AG04449 (cell line): ENCODE results near the gene NOD2.

ENCODE experiments used
- CTCF ChIA-PET: fragments of 350-600 bp; formaldehyde crosslinking; extraction: SDS; loops from one replicate; lab custom pipeline; 2021; ENCODE audit warnings: antibody characterized with exemption; lab: Yijun Ruan, JAX
- POLR2A ChIA-PET: fragments of 400-600, 350-600 bp; formaldehyde crosslinking; extraction: SDS; loops from one replicate; lab custom pipeline; 2020; ENCODE audit warnings: antibody characterized with exemption, inconsistent platforms; lab: Yijun Ruan, JAX
- DNase-seq: peaks from one replicate; pipeline ENCODE4 v3.0.0-alpha.2; 2010; ENCODE audit warnings: low read depth, low spot score
- H3K4me3 ChIP-seq: 2 replicates; pipeline ENCODE4 v1.5.1; 2011; ENCODE audit warnings: low read depth, mild to moderate bottlenecking, control low read depth, low read length
- TF ChIP-seq, protein P1 (sequence below): IDR thresholded peaks from one replicate; pipeline ENCODE4 v1.5.1; 2011; ENCODE audit warnings: mild to moderate bottlenecking, moderate library complexity, low read length, control low read depth, inconsistent platforms; ENCODE audit not compliant: insufficient read depth; ENCODE audit errors: missing control alignments

NOD2 gene

DNA sequence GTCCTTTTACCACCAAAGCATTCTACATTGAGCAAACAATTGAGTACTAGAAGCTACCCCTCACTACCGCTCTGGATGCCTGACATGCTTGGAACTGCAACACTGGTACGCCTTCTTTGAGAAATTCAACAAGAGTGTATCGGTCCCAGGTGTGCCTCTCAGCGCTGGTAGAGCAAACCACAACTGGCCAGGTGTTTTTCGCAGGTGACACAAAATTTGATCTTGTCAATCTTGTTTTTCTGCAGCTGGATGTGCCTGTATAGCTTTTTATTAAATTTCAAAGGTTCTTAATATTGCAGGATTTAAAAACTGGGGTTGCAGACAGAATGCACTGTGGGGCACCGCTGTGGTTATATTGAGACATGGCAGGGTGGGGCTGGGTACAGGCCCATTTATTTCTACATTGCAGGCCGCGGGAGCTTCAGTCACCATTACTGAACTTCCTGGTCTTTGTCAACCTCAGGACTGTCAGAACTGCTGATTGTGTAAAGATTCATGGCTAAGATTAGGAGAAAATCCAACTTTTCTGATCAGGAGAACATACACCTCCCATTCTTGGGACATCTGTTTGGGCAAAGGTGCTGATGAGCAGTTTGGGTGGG is 7.8 kb upstream of the NOD2 start:
- CTCF ChIA-PET: interaction anchor here (0.6 to 1.7 kb wide), 3 partner anchors 14 to 121 kb away, joined by 3 to 7 read pairs (median 7); no protein-coding TSS in a partner anchor
- no peak for DNase-seq

DNA sequence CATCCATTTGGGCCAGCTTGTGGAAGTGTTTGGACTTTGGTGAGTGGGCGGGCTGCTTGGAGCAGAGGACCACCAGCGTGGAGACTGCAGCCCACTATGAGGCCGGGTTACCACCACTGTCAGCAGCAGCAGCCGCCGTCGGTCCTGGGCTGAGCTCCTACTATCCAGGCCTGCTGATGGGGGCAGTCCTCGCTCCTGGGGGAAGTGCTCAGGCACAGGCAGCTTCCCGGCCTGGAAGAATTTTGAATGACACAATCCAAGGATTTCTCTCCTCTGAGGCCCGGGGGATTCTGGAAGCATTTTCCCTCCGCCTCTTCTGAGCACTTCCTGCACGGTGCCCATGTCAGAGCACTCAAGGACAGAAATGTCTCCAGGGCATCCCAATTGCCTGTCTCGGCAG is 5.3 kb upstream of the NOD2 start:
- CTCF ChIA-PET: interaction anchor here (1.2 kb wide), 1 partner anchor 23 kb away, joined by 4 read pairs; no protein-coding TSS in a partner anchor
- TF ChIP-seq, protein P1, sequence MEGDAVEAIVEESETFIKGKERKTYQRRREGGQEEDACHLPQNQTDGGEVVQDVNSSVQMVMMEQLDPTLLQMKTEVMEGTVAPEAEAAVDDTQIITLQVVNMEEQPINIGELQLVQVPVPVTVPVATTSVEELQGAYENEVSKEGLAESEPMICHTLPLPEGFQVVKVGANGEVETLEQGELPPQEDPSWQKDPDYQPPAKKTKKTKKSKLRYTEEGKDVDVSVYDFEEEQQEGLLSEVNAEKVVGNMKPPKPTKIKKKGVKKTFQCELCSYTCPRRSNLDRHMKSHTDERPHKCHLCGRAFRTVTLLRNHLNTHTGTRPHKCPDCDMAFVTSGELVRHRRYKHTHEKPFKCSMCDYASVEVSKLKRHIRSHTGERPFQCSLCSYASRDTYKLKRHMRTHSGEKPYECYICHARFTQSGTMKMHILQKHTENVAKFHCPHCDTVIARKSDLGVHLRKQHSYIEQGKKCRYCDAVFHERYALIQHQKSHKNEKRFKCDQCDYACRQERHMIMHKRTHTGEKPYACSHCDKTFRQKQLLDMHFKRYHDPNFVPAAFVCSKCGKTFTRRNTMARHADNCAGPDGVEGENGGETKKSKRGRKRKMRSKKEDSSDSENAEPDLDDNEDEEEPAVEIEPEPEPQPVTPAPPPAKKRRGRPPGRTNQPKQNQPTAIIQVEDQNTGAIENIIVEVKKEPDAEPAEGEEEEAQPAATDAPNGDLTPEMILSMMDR: no peak
- DNase-seq: no peak
- H3K4me3 ChIP-seq: no peak overlapping the region
- POLR2A ChIA-PET: no interaction called here

More for the DNA sequence above, 7.8 kb upstream of the NOD2 start:
- TF ChIP-seq, protein P1: no peak
- no peak overlapping the region for H3K4me3 ChIP-seq
- POLR2A ChIA-PET: no interaction called here

DNA sequence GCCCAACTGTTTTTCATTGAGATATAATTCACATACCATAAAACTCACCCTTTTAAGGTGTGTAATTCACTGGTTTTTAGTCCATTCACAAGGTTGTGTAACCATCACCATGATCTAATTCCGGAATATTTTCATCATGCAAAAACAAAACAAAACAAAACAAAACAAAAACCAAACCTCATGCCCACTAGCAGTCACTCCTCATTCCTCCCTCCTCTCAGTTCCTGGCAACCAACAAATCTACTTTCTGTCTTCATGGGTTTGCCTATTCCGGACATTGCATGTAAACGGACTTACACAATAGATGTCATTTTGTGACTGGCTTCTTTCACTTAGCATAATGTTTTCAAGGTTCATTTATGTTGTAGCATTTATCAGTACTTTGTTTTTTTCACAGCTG is 4.5 kb upstream of the NOD2 start:
- H3K4me3 ChIP-seq: no peak overlapping the region
- DNase-seq: no peak
- TF ChIP-seq, protein P1: no peak
- ChIA-PET POLR2A (no interaction called here), CTCF (interaction anchor here (2.0 kb wide), 1 partner anchor 23 kb away, joined by 10 read pairs; no protein-coding TSS in a partner anchor)

DNA sequence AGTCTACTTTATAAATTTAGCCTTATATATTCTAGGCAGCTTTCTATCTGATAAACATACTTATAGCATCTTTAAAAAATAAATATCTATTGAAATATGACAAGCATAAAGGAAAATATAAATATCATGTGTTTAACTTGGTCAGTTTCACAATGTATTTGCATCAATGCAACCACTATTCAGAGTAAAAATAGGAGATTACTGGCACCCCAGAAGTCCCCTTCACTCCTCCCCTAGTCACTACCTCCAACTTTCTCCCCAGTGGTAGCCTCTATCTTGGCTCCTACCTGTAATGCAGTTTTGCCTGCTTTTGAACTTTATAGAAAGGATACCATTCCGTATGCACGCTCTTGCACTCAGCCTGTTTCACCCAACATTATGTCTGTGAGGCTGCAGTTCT is 3.2 kb upstream of the NOD2 start:
- ChIA-PET POLR2A (no interaction called here), CTCF (interaction anchor here (1.1 to 2.0 kb wide), 2 partner anchors 24 to 117 kb away, joined by 3 to 10 read pairs; no protein-coding TSS in a partner anchor)
- H3K4me3 ChIP-seq: no peak overlapping the region
- TF ChIP-seq, protein P1: no peak
- DNase-seq: no peak

DNA sequence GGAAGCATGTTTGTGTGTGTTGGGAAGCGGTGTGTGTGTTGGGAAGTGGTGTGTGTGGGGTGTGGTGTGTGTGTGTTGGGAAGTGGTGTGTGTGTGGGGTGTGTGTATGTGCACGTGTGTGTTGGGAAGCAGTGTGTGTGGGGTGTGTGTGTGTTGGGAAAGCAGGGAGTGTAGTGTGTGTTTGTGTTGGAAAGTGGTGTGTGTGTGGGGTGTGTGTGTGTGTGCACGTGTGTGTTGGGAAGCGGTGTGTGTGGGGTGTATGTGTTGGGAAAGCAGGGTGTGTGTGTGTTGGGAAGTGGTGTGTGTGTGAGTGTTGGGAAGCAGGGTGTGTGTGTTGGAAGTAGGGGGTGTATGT is 785 bp upstream of the NOD2 start:
- POLR2A ChIA-PET: no interaction called here
- no peak overlapping the region for H3K4me3 ChIP-seq
- TF ChIP-seq, protein P1: no peak
- no peak for DNase-seq
- CTCF ChIA-PET: no interaction called here

DNA sequence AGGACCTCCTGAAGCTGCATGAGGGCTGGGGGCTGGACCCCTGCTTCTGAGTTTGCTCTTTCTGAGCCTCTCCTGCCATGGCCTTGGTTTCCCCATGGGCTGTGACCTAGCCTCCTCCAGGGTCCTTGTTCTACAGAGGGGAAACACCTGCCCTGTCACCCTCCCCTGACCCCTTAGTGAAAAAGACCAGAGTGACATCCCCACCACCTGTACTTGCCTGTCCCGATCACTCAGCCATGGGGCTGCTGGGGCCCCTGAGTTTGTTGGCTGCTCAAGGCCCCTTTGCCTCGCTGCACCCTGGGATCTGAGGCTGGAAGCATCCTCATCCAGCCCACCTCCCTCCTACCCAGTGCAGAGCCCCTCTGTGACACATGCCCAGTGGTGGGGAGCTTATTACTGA is 800 bp downstream of the NOD2 start:
- TF ChIP-seq, protein P1: no peak
- CTCF ChIA-PET: interaction anchor here (0.7 to 1.3 kb wide), 2 partner anchors 29 to 265 kb away, joined by 3 to 4 read pairs; no protein-coding TSS in a partner anchor
- no peak overlapping the region for H3K4me3 ChIP-seq
- POLR2A ChIA-PET: no interaction called here
- no peak for DNase-seq
